GM19193 (cell line): ENCODE measurements around the gene C1orf87.

Experiments
- POLR2A ChIP-seq: IDR thresholded peaks from 4 replicates; pipeline ENCODE4 v1.6.1; 2011; ENCODE audit not compliant: insufficient read depth, insufficient read length; ENCODE audit errors: extremely low read depth

Gene C1orf87

GRCh38 chr1:60078182-60078581, 4.6 kb upstream of the C1orf87 start:
- no peak for TF ChIP-seq POLR2A

DNA sequence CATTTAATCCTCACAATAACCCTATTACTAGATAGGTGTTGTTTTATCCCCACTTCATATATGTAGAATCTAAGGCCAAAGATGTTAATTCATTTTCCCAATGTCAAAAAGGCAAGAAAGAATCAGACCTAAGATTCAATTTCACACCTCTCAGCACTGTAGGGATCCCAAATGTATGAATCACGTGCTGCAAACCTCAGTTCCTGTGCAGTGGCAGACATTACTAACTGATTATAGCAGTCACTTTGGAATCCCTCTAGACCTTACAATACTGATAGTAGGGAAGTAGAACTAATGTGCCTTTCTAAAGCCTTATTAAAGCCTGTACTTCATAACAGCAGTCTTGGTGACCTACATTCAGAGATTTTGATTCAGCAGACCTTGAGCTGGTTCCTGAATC, 2.3 kb downstream of the C1orf87 start:
- no peak for TF ChIP-seq POLR2A

GRCh38 chr1:60069691-60070090, 3.9 kb downstream of the C1orf87 start:
- no peak for TF ChIP-seq POLR2A

GRCh38 chr1:60068393-60069045, 5.1 kb downstream of the C1orf87 start:
- no peak for TF ChIP-seq POLR2A

- no peak for TF ChIP-seq POLR2A
Observed at GRCh38 chr1:60066001-60066400, 7.6 kb downstream of the C1orf87 start.

- TF ChIP-seq POLR2A: no peak
Observed at GRCh38 chr1:60065199-60065598, 8.4 kb downstream of the C1orf87 start.

DNA sequence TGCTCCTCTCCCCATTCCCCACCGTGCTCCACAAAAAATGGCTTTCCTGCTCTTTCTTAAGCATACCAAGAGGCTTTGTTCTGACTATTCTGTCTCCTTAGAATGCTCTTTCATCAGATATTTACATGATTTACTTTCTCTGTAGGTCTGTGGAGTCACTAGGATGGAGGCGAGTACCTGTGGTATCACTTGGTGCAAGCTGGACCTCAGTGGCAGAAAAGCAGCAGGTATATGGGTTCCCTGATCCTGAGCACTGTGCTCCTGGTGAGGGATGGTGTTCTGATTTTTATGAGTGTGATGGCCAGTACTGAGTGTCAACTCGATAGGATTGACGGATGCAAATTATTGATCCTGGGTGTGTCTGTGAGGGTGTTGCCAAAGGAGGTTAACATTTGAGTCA, 10.0 kb downstream of the C1orf87 start:
- no peak for TF ChIP-seq POLR2A

- no peak for TF ChIP-seq POLR2A
Observed at GRCh38 chr1:60059468-60059867, 14.1 kb downstream of the C1orf87 start.

DNA sequence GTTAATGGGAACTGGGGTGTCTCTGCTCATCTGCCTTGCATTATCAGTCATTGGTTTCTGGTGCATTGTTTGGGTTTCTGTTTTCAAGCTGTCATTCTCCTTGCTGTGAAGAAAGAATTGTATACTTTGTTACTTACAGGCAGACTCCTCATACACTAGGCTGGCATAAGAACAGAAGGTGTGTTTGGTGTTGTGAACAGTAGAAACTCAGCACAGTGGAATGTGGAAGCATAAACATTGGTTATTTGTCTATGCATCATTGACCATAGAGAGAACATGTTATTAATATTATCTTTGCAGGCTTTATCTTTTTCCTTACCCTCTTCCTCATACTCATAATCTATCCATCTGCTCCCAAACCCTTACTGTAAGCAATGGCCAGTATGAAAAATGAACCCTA, 18.2 kb downstream of the C1orf87 start:
- TF ChIP-seq POLR2A: no peak

GRCh38 chr1:60054374-60054773, 19.2 kb downstream of the C1orf87 start:
- TF ChIP-seq POLR2A: no peak

DNA sequence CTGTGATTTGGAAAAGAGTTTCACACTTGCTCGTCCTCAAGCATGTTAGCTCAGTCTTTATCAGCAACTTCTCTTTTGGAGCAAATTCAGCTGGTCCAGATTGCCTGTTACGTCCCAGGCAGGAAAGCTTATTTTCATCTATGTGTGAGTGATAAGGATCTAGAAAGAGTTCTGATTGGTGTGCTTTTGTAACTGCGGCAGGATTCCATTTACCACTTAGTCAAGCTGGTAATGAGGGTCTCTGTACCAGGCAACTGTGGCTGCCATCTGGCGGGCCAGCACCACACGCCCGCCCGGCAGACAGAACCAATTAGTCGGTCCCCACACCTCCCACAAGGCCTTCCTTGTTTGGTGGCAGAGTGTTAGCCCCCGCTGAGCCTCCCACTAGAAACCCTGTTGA, 21.0 kb downstream of the C1orf87 start:
- TF ChIP-seq POLR2A: no peak

GRCh38 chr1:60051191-60051590, 22.4 kb downstream of the C1orf87 start:
- TF ChIP-seq POLR2A: no peak

GRCh38 chr1:60049188-60049587, 24.4 kb downstream of the C1orf87 start:
- no peak for TF ChIP-seq POLR2A

GRCh38 chr1:60044881-60045280, 28.7 kb downstream of the C1orf87 start:
- no peak for TF ChIP-seq POLR2A

DNA sequence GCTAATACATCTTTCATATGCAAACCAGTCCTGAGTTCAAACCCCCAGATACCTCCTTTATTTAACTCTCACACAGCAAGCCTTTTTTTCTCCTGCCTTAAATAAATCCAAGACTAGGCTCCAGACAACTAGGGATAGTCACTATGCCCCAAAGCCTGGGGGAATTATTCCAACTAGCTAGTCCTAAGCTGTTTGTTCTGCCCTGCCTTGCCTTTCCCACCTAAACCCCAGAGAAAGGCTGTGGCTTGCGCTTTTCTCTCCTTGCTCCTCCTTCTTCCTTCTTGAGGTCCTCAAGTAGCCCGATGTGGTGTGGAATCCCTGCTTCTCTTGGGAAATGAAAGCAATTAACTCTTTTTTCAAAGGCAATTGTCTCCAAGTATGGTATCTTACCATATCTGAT, 31.8 kb downstream of the C1orf87 start:
- no peak for TF ChIP-seq POLR2A

GRCh38 chr1:60037669-60038068, 35.9 kb downstream of the C1orf87 start:
- TF ChIP-seq POLR2A: no peak

- TF ChIP-seq POLR2A: no peak
Observed at GRCh38 chr1:60036856-60037460, 36.6 kb downstream of the C1orf87 start.
